ENCODE data around the gene TEX26. TPM values are rescaled to one million over a fixed set of nuclear protein-coding genes. Genes with fewer than 3 reads are reported as not detected.

TEX26 gene
- polyA plus RNA-seq, 1 of the 3 experiments (the other 2 are of a cell fraction): not detected

- WGBS (ENCODE audit: low lambda C conversion rate): 79% methylated on average over 3 of the region's 3 CpGs
- Histone ChIP-seq H3K4me1 (ENCODE audit: control insufficient read depth in 1 of 2, insufficient read depth in 2 of 2, low read depth in 1 of 2, low read length in 1 of 2) (peaks cover 2 to 7% of the 10 kb centered on the region in 2 experiments; a peak in 2 of 4 replicates), H3K9ac (no peak overlapping the region), H3K79me2 (ENCODE audit: insufficient read depth) (no peaks in the 10 kb centered on the region), H3K36me3 (replicated peaks in 1 of 2; ENCODE audit: control insufficient read depth in 1 of 2, insufficient read depth in 2 of 2, low read length in 1 of 2) (no peaks in the 10 kb centered on the region), H3K4me3 (ENCODE audit: low read depth in 2 of 2, low read length in 1 of 2) (no peak overlapping the region), H3K27me3 (ENCODE audit: insufficient read depth) (no peaks in the 10 kb centered on the region), H3K4me2 (no peak overlapping the region), H3K27ac (ENCODE audit: low read depth in 2 of 2, low read length in 1 of 2) (no peak overlapping the region), H2AFZ (ENCODE audit: low read depth) (no peak overlapping the region), H3K9me3 (no peaks in the 10 kb centered on the region), H3K9me2 (no peaks in the 10 kb centered on the region), H3F3A (replicated peaks; ENCODE audit: insufficient read depth) (peaks cover 10% of the 10 kb centered on the region), H4K20me1 (ENCODE audit: insufficient read depth) (no peaks in the 10 kb centered on the region)
- no peak for DNase-seq
- ChIA-PET POLR2A (no interaction called here), CTCF (interaction anchor here (1.2 kb wide), 1 partner anchor 29 kb away, joined by 3 read pairs; no protein-coding TSS in a partner anchor)
- TF ChIP-seq FOXM1 (IDR thresholded peaks at IDR 0.05; ENCODE audit: low read depth): no peak
Observed at GRCh38 chr13:30982506-30982905, 50.0 kb downstream of the TEX26 start.

- no peak for DNase-seq
- H3K4me1 ChIP-seq (ENCODE audit: control insufficient read depth in 1 of 2, insufficient read depth in 2 of 2, low read depth in 1 of 2, low read length in 1 of 2): peaks cover 2 to 7% of the 10 kb centered on the region in 2 experiments; a peak in 2 of 4 replicates
- H4K20me1 ChIP-seq (ENCODE audit: insufficient read depth): no peaks in the 10 kb centered on the region
- H3K9ac ChIP-seq: no peak overlapping the region
- no peaks in the 10 kb centered on the region for H3K27me3 ChIP-seq (ENCODE audit: insufficient read depth)
- no peak overlapping the region for H2AFZ ChIP-seq (ENCODE audit: low read depth)
- H3K79me2 ChIP-seq (ENCODE audit: insufficient read depth): no peaks in the 10 kb centered on the region
- CTCF ChIA-PET: interaction anchor here (1.0 to 1.2 kb wide), 2 partner anchors 15 to 29 kb away, joined by 3 read pairs; no protein-coding TSS in a partner anchor
- 96% methylated on average over 3 of the region's 3 CpGs for WGBS (ENCODE audit: low lambda C conversion rate)
- H3K9me2 ChIP-seq: no peaks in the 10 kb centered on the region
- TF ChIP-seq GABPA (IDR thresholded peaks at IDR 0.05; ENCODE audit: low read depth): no peak
- TF ChIP-seq FOXJ3 (CRISPR knock-in tag; IDR thresholded peaks at IDR 0.05): no peak
- no peak for TF ChIP-seq TCF12 (IDR thresholded peaks at IDR 0.05)
- no peak for TF ChIP-seq SMC3 (IDR thresholded peaks at IDR 0.05; ENCODE audit: low read depth, low read length)
- no peak for TF ChIP-seq MAX (IDR thresholded peaks at IDR 0.05; ENCODE audit: low read depth)
- TF ChIP-seq IRF3 (IDR thresholded peaks at IDR 0.05; ENCODE audit: low read depth, low read length): no peak
- no peak for TF ChIP-seq RAD21 (IDR thresholded peaks at IDR 0.05; ENCODE audit: low read length)
- no peak for TF ChIP-seq SIN3A (IDR thresholded peaks at IDR 0.05; ENCODE audit: borderline replicate concordance, low read depth, low read length)
- no peak for TF ChIP-seq USF1 (IDR thresholded peaks at IDR 0.05; ENCODE audit: borderline replicate concordance, low read depth)
- TF ChIP-seq CHD2 (IDR thresholded peaks at IDR 0.05; ENCODE audit: low read length, partially characterized antibody): no peak
- no peak for TF ChIP-seq RFX5 (IDR thresholded peaks at IDR 0.05; ENCODE audit: low read length)
- no peak for TF ChIP-seq FOXM1 (IDR thresholded peaks at IDR 0.05; ENCODE audit: low read depth)
- no peak for TF ChIP-seq RCOR1 (IDR thresholded peaks at IDR 0.05; ENCODE audit: low read length)
- no peak for TF ChIP-seq TEAD4 (IDR thresholded peaks at IDR 0.05; ENCODE audit: borderline replicate concordance, insufficient read depth)
- no peak for TF ChIP-seq REST (IDR thresholded peaks at IDR 0.05; ENCODE audit: low read depth, low read length)
- no peak for TF ChIP-seq RXRA (IDR thresholded peaks at IDR 0.05; ENCODE audit: borderline replicate concordance, low read depth)
- H3K4me3 ChIP-seq (ENCODE audit: low read depth in 2 of 2, low read length in 1 of 2): no peak overlapping the region
- POLR2A ChIA-PET: no interaction called here
- peaks cover 10% of the 10 kb centered on the region for H3F3A ChIP-seq (replicated peaks; ENCODE audit: insufficient read depth)
- H3K36me3 ChIP-seq (replicated peaks in 1 of 2; ENCODE audit: control insufficient read depth in 1 of 2, insufficient read depth in 2 of 2, low read length in 1 of 2): no peaks in the 10 kb centered on the region
- no peak overlapping the region for H3K27ac ChIP-seq (ENCODE audit: low read depth in 2 of 2, low read length in 1 of 2)
- no peaks in the 10 kb centered on the region for H3K9me3 ChIP-seq
- H3K4me2 ChIP-seq: no peak overlapping the region
Observed at GRCh38 chr13:30982906-30983305, 50.5 kb downstream of the TEX26 start.

Data from SK-N-SH (cell line).